ENCODE data around the gene SMG6. TPM values are rescaled to one million over a fixed set of nuclear protein-coding genes. Genes with fewer than 3 reads are reported as not detected.
A peak's percentile ranks its signal among the peaks of the same experiment; 100 is the strongest.

Gene SMG6
- total RNA-seq, 1 experiment from 2014 or later, result 25.6 TPM

DNA sequence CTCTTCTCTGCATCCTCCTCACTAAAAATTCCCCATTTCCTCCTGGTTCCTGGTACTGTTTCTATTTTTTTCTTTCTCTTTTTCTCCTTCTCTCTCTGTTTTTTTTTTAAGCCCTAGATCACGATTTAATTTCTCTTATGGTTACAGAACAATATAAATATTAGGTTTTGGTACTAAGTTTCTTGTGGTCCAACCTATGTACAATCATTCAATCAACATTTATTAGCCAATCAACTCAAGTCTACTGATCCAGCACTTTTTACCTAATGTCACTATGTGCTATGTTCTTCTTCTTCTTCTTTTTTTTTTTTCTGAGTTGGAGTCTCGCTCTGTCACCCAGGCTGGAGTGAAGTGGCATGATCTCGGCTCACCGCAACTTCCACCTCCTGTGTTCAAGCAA, 291.1 kb downstream of the SMG6 start:
- H3K9me3 Mint-ChIP-seq, result no peaks in the 10 kb centered on the region
- no peak overlapping the region for H3K27ac Mint-ChIP-seq
- DNase-seq (ENCODE audit: low spot score) (no peak), ATAC-seq (no peak)
- POLR2A ChIA-PET, result no interaction called here
- TF ChIP-seq, protein P1, sequence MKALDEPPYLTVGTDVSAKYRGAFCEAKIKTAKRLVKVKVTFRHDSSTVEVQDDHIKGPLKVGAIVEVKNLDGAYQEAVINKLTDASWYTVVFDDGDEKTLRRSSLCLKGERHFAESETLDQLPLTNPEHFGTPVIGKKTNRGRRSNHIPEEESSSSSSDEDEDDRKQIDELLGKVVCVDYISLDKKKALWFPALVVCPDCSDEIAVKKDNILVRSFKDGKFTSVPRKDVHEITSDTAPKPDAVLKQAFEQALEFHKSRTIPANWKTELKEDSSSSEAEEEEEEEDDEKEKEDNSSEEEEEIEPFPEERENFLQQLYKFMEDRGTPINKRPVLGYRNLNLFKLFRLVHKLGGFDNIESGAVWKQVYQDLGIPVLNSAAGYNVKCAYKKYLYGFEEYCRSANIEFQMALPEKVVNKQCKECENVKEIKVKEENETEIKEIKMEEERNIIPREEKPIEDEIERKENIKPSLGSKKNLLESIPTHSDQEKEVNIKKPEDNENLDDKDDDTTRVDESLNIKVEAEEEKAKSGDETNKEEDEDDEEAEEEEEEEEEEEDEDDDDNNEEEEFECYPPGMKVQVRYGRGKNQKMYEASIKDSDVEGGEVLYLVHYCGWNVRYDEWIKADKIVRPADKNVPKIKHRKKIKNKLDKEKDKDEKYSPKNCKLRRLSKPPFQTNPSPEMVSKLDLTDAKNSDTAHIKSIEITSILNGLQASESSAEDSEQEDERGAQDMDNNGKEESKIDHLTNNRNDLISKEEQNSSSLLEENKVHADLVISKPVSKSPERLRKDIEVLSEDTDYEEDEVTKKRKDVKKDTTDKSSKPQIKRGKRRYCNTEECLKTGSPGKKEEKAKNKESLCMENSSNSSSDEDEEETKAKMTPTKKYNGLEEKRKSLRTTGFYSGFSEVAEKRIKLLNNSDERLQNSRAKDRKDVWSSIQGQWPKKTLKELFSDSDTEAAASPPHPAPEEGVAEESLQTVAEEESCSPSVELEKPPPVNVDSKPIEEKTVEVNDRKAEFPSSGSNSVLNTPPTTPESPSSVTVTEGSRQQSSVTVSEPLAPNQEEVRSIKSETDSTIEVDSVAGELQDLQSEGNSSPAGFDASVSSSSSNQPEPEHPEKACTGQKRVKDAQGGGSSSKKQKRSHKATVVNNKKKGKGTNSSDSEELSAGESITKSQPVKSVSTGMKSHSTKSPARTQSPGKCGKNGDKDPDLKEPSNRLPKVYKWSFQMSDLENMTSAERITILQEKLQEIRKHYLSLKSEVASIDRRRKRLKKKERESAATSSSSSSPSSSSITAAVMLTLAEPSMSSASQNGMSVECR (CRISPR knock-in tag; IDR thresholded peaks at IDR 0.05; ENCODE audit: borderline replicate concordance), result no peak
- TF ChIP-seq AR (CRISPR knock-in tag; IDR thresholded peaks at IDR 0.05) (no peak), GTF2I (CRISPR knock-in tag; conservative IDR thresholded peaks at IDR 0.05) (no peak), ZNF512 (CRISPR knock-in tag; IDR thresholded peaks at IDR 0.05; ENCODE audit: borderline replicate concordance) (no peak), SMAD3 (CRISPR knock-in tag; IDR thresholded peaks at IDR 0.05; ENCODE audit: borderline replicate concordance) (no peak)
- CTCF ChIA-PET, result interaction anchor here (1.2 to 2.2 kb wide), 3 partner anchors 13 to 370 kb away, joined by 3 to 10 read pairs (median 7); partner anchors contain the start of gene RTN4RL1
- H3K27me3 Mint-ChIP-seq (ENCODE audit: low read depth), result peaks cover 38% of the 10 kb centered on the region
- H3K4me3 Mint-ChIP-seq, result no peak overlapping the region
- no peaks in the 10 kb centered on the region for H3K36me3 Mint-ChIP-seq
- H3K4me1 Mint-ChIP-seq, result peaks cover 22% of the 10 kb centered on the region

DNA sequence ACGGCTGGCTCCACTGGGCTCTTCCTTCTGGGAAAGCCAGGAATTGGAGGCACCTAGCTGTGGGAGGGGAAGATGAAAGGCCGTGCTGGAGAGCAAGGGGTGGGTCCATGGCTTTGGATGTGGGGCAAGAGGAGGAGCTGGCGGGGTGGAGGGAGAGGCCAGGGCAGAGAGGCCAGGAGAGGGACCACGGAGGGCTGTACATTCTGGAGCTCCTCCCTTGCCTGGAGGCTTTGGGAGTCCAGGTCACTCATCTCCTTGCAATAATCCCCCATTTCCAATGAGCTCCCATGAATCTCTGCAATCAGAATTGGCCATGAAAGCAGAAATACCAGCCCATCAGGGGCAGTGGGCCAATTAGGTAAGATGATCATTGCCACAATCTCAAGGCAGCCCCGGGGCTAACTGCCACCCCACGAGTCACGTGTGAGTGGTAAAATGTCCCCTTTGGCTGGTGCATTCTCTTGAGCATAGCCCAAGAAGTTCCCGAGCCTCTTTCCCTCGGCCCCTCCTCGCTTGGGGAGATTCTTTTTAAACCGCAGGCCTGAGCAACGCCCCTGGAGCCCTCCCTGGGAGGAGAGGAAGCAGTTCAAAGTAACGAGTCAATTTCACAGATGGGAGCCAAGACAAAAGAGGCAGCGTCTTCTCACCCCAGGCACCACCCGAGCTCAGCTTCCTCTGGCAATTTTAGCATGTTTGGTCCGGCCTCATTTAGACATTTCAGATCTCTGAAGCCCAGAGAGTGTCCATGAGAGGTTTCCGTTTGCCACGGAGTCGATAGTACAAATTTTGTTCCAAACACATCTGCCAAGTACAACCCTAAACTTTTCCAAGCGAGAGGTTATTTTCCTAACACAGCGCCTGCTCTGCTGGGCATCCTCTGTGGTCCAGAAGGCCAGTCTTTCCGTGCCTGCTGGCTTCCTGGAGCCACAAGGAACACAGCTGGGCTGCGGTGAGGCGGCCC, 291.9 kb downstream of the SMG6 start:
- H3K27ac Mint-ChIP-seq, result no peak overlapping the region
- no peaks in the 10 kb centered on the region for H3K9me3 Mint-ChIP-seq
- ChIA-PET POLR2A (interaction anchor here (0.8 kb wide), 1 partner anchor 13 kb away, joined by 3 read pairs; no protein-coding TSS in a partner anchor), CTCF (interaction anchor here (0.9 to 2.2 kb wide), 5 partner anchors 12 to 371 kb away, joined by 3 to 10 read pairs (median 3); partner anchors contain the start of gene RTN4RL1)
- DNase-seq (ENCODE audit: low spot score), result no peak
- TF ChIP-seq, protein P2, sequence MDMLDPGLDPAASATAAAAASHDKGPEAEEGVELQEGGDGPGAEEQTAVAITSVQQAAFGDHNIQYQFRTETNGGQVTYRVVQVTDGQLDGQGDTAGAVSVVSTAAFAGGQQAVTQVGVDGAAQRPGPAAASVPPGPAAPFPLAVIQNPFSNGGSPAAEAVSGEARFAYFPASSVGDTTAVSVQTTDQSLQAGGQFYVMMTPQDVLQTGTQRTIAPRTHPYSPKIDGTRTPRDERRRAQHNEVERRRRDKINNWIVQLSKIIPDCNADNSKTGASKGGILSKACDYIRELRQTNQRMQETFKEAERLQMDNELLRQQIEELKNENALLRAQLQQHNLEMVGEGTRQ (CRISPR knock-in tag; IDR thresholded peaks at IDR 0.05), result peak; percentile 20; the same call in 1 of the 2 replicates
- TF ChIP-seq, protein P3, sequence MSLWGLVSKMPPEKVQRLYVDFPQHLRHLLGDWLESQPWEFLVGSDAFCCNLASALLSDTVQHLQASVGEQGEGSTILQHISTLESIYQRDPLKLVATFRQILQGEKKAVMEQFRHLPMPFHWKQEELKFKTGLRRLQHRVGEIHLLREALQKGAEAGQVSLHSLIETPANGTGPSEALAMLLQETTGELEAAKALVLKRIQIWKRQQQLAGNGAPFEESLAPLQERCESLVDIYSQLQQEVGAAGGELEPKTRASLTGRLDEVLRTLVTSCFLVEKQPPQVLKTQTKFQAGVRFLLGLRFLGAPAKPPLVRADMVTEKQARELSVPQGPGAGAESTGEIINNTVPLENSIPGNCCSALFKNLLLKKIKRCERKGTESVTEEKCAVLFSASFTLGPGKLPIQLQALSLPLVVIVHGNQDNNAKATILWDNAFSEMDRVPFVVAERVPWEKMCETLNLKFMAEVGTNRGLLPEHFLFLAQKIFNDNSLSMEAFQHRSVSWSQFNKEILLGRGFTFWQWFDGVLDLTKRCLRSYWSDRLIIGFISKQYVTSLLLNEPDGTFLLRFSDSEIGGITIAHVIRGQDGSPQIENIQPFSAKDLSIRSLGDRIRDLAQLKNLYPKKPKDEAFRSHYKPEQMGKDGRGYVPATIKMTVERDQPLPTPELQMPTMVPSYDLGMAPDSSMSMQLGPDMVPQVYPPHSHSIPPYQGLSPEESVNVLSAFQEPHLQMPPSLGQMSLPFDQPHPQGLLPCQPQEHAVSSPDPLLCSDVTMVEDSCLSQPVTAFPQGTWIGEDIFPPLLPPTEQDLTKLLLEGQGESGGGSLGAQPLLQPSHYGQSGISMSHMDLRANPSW (CRISPR knock-in tag; conservative IDR thresholded peaks at IDR 0.05; ENCODE audit: low read depth), result no peak
- no peak for TF ChIP-seq GABPB1 (CRISPR knock-in tag; IDR thresholded peaks at IDR 0.05)
- TF ChIP-seq RORB (CRISPR knock-in tag; IDR thresholded peaks at IDR 0.05), result no peak
- TF ChIP-seq MYBL2 (CRISPR knock-in tag; IDR thresholded peaks at IDR 0.05), result no peak
- no peak for TF ChIP-seq TP53 (CRISPR knock-in tag; IDR thresholded peaks at IDR 0.05)
- peak; percentile 23; the same call in 1 of the 2 replicates for TF ChIP-seq ZNF423 (CRISPR knock-in tag; IDR thresholded peaks at IDR 0.05)
- TF ChIP-seq, protein P4, sequence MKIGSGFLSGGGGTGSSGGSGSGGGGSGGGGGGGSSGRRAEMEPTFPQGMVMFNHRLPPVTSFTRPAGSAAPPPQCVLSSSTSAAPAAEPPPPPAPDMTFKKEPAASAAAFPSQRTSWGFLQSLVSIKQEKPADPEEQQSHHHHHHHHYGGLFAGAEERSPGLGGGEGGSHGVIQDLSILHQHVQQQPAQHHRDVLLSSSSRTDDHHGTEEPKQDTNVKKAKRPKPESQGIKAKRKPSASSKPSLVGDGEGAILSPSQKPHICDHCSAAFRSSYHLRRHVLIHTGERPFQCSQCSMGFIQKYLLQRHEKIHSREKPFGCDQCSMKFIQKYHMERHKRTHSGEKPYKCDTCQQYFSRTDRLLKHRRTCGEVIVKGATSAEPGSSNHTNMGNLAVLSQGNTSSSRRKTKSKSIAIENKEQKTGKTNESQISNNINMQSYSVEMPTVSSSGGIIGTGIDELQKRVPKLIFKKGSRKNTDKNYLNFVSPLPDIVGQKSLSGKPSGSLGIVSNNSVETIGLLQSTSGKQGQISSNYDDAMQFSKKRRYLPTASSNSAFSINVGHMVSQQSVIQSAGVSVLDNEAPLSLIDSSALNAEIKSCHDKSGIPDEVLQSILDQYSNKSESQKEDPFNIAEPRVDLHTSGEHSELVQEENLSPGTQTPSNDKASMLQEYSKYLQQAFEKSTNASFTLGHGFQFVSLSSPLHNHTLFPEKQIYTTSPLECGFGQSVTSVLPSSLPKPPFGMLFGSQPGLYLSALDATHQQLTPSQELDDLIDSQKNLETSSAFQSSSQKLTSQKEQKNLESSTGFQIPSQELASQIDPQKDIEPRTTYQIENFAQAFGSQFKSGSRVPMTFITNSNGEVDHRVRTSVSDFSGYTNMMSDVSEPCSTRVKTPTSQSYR (CRISPR knock-in tag; IDR thresholded peaks at IDR 0.05), result no peak
- no peak for TF ChIP-seq TCF7 (CRISPR knock-in tag; IDR thresholded peaks at IDR 0.05; ENCODE audit: low read depth)
- peaks cover 20% of the 10 kb centered on the region for H3K4me1 Mint-ChIP-seq
- no peaks in the 10 kb centered on the region for H3K36me3 Mint-ChIP-seq
- peak; percentile 79 for ATAC-seq
- peak overlapping the region; percentile 33; the same call in 1 of the 2 replicates for H3K4me3 Mint-ChIP-seq
- H3K27me3 Mint-ChIP-seq (ENCODE audit: low read depth), result peaks cover 32% of the 10 kb centered on the region

All from WTC11 (cell line).